Measurements from ENCODE around the gene DDX49.

DNA sequence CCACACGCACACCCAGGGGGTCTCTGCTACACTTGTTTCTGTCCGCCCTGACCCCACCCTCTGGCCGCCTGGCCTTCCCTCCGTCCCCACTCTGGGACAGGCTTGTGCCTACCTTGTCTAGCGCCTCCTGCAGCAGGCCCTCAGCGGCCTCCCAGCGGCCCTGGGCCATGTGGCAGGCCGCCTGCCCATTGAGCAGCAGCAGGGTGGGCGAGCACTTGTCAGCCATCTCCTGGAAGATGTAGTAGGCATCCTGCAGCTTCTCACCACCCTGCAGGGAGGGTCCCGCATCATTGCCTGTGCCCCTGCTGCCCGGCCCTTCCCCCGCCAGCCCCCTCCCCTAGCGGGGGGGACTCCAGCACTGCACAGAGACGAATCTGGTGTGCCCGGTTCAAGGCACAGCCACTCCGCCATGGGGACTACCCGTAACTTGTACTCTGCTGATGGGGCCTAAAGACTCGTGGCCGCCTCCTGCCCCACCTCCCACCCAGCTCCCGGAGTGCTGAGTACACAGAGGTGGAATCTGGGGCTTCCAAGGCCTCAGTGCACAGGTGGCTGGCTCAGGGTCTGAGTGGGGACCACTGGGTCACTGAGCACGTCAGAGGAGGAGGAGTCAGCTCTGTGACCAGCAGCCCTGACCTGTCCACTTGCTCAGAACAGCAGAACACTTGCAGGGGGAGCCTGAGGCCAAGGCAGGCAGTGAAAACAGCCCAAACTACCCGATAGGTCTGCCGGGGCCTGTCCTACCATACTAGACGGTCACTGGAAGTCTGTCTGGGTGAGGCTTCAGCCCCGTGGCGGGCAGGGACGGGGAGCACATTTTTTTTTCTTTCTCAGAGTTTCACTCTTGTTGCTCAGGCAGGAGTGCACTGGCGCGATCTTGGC lies 16.1 kb upstream of the DDX49 start:
- TF ChIP-seq GATA1 (IDR thresholded peaks at IDR 0.05; ENCODE audit: low read depth, low read length) (no peak), POLR2A (IDR thresholded peaks at IDR 0.05; ENCODE audit: low read length) (no peak)

All from erythroblast (primary cell).